ENCODE results near the gene FAM236A. TPM values are rescaled to one million over a fixed set of nuclear protein-coding genes. Genes with fewer than 3 reads are reported as not detected.
"Not testable (repeated sequence)": the region's sequence is repeated elsewhere in the genome, so short reads cannot be mapped to it uniquely, and the experiment has no call there.

FAM236A gene
- total and polyA plus RNA-seq, 3 experiments from 2014 or later: not detected

DNA sequence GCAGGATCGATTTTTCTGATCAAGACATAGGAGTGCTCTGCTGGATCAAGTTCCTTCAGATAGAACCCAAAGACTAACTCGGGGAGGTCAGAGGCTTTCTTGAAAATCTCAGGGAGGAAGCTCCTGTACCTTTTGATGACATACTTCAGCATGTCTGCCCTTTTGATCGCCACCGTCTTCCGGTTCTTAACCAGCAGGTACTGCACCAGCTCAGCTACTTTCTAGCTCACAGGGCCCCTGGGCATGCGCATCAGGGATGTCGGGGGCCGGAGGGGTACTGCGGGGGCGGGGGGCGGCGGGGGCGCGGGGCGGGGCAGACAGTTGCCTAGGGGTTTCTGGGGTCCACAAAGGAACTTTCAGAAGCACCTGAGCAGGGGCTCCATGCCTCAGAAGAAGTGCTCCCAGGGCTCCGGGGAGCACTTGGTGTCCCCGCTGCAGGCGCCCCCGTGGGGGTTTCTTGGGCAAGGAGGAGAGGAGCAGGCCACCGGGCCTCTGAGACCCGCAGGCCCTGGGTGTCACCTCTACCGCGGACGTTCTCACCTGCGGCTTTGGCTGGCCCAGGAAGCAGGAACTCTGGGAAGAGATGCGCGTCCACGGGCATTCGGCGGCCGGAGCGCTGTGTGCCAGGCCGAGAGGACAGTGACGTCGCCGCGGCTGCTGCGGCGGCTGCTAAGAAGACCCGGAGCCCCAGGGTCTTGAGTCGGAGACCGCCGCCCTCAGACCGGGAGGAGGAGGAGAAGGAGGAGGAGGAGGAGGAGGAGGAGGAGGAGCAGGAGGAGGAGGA lies 5.2 kb downstream of the FAM236A start:
- H3K36me3 ChIP-seq (ENCODE audit: insufficient read depth, low read length); H3K4me3 Mint-ChIP-seq; DNase-seq; H3K27me3 ChIP-seq (ENCODE audit: insufficient read depth, low read length, poor library complexity, severe bottlenecking); CTCF ChIA-PET; H3K27me3 Mint-ChIP-seq; POLR2A ChIA-PET; H3K4me1 Mint-ChIP-seq; H3K27ac ChIP-seq (ENCODE audit: low read depth, low read length); H3K36me3 Mint-ChIP-seq; H3K9me3 Mint-ChIP-seq; H3K27ac Mint-ChIP-seq; H3K4me1 ChIP-seq (ENCODE audit: insufficient read depth, low read length); H3K9me3 ChIP-seq (ENCODE audit: low read length); H3K4me3 ChIP-seq (ENCODE audit: low read length): not testable (repeated sequence)

DNA sequence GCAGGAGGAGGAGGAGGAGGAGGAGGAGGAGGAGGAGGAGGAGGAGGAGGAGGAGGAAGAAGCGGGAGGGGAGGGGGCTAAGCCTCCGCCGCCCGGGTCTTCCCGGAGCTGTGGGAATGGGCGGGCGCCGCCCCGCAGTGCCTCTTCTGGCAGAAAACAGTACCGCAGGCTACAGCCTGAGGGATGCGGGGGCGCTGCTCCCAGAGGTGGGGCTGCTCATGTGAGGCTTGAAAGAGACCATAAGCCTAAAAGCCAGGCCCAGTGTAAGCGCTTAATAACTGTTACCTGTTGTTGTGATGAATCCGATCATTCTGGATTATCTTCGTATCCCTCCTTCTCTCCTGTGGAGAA lies 5.8 kb downstream of the FAM236A start, which contains the start of gene DMRTC1:
Gene DMRTC1, minus strand, starts transcription at position 19 of the 351 bp plus-strand sequence. CDS start 68,143 bp downstream, outside the sequence.
- POLR2A ChIA-PET; H3K9me3 ChIP-seq (ENCODE audit: low read length); DNase-seq; H3K27me3 Mint-ChIP-seq; H3K9me3 Mint-ChIP-seq; H3K27ac Mint-ChIP-seq; H3K36me3 ChIP-seq (ENCODE audit: insufficient read depth, low read length); H3K27ac ChIP-seq (ENCODE audit: low read depth, low read length); H3K4me3 Mint-ChIP-seq; CTCF ChIA-PET; H3K36me3 Mint-ChIP-seq; H3K4me1 Mint-ChIP-seq; H3K4me1 ChIP-seq (ENCODE audit: insufficient read depth, low read length); H3K4me3 ChIP-seq (ENCODE audit: low read length); H3K27me3 ChIP-seq (ENCODE audit: insufficient read depth, low read length, poor library complexity, severe bottlenecking): not testable (repeated sequence)

DNA sequence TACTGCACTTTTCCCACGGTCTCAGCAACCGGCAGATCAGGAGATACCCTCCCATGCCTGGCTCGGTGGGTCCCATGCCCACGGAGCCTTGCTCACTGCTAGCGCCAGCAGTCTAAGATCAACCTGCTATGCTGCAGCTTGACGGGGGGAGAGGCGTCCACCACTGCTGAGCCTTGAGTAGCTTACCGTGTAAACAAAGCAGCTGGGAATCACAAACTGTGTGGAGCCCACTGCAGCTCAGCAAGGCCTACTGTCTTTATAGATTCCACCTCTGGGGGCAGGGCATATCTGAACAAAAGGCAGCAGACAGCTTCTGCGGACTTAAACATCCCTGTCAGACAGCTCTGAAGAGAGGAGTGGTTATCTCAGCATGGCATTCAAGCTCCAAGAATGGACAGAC lies 22.0 kb downstream of the FAM236A start:
- H3K9me3 ChIP-seq (ENCODE audit: low read length); H3K4me3 Mint-ChIP-seq; H3K27me3 ChIP-seq (ENCODE audit: insufficient read depth, low read length, poor library complexity, severe bottlenecking); H3K4me1 ChIP-seq (ENCODE audit: insufficient read depth, low read length); H3K27ac Mint-ChIP-seq; H3K27ac ChIP-seq (ENCODE audit: low read depth, low read length); H3K4me3 ChIP-seq (ENCODE audit: low read length); H3K27me3 Mint-ChIP-seq; CTCF ChIA-PET; DNase-seq; H3K9me3 Mint-ChIP-seq; POLR2A ChIA-PET; H3K36me3 ChIP-seq (ENCODE audit: insufficient read depth, low read length); H3K36me3 Mint-ChIP-seq; H3K4me1 Mint-ChIP-seq: not testable (repeated sequence)

DNA sequence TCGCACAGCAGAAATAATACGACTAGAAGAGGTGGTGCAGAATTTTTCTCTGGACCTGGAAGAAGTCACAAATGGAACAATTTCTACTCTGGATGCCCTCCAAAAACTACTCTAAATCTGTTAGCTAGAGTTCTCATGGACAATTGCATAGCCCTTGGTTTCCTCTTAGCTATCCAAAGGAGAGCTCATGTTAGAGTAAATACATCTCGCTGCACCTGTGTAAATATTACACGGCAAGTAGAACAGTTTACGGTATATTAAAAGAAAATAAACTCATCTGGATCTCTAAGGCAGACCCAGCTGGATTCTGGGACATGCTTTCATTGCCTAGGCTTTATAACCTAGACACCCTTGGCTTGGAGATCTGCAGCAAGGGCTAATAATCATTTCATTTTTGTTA lies 33.9 kb downstream of the FAM236A start:
- H3K4me1 Mint-ChIP-seq; H3K27ac ChIP-seq (ENCODE audit: low read depth, low read length); DNase-seq; H3K4me3 Mint-ChIP-seq; H3K9me3 Mint-ChIP-seq; H3K4me1 ChIP-seq (ENCODE audit: insufficient read depth, low read length); H3K27me3 ChIP-seq (ENCODE audit: insufficient read depth, low read length, poor library complexity, severe bottlenecking); H3K36me3 ChIP-seq (ENCODE audit: insufficient read depth, low read length); POLR2A ChIA-PET; H3K9me3 ChIP-seq (ENCODE audit: low read length); H3K27me3 Mint-ChIP-seq; H3K36me3 Mint-ChIP-seq; H3K27ac Mint-ChIP-seq; H3K4me3 ChIP-seq (ENCODE audit: low read length); CTCF ChIA-PET: not testable (repeated sequence)

DNA sequence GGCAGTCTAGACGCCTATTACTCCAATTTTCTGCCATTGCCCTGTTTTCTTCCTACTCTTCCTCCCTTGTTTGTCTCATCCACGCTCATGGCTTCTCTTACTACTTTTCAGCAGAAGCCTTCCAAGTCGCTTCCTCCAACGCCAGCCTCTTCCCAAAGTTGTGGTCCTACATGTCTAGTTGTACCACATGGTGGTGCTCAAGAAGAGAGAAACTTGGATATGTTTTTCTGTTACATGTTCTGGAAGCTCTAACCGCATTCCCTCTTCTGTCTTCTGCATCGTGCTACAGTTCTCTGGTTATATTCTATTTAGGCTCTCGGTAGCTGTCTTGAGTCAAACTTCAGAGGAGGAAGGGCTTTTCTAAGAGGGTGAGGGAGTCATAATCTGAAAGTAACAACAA lies 36.9 kb downstream of the FAM236A start:
- H3K27me3 Mint-ChIP-seq; H3K4me1 Mint-ChIP-seq; H3K36me3 Mint-ChIP-seq; H3K9me3 Mint-ChIP-seq; H3K27ac ChIP-seq (ENCODE audit: low read depth, low read length); H3K27ac Mint-ChIP-seq; H3K4me1 ChIP-seq (ENCODE audit: insufficient read depth, low read length); DNase-seq; H3K9me3 ChIP-seq (ENCODE audit: low read length); CTCF ChIA-PET; H3K36me3 ChIP-seq (ENCODE audit: insufficient read depth, low read length); H3K4me3 Mint-ChIP-seq; H3K4me3 ChIP-seq (ENCODE audit: low read length); H3K27me3 ChIP-seq (ENCODE audit: insufficient read depth, low read length, poor library complexity, severe bottlenecking); POLR2A ChIA-PET: not testable (repeated sequence)

DNA sequence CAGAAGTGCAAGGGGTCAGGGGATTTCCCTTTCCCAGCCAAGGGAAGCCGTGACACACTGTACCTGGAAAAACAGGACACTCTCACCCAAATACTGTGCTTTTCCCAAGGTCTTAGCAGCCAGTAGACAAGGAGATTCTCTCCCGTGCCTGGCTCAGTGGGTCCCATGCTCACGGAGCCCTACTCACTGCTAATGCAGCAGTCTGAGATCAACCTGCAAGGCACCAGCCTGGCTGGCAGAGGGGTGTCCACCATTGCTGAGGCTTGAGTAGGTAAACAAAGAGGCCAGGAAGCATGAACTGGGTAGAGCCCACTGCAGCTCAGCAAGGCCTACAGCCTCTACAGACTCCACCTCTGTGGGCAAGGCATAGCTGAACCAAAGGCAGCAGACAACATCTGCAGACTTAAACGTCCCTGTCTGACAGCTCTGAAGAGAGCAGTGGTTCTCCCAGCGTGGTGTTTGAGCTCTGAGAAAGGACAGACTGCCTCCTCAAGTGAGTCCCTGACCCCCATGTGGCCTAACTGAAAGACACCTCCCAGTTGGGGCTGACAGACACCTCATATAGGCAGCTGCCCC lies 43.0 kb downstream of the FAM236A start:
- H3K36me3 Mint-ChIP-seq; CTCF ChIA-PET; H3K36me3 ChIP-seq (ENCODE audit: insufficient read depth, low read length); H3K27ac ChIP-seq (ENCODE audit: low read depth, low read length); H3K9me3 ChIP-seq (ENCODE audit: low read length); H3K27me3 ChIP-seq (ENCODE audit: insufficient read depth, low read length, poor library complexity, severe bottlenecking); H3K4me3 ChIP-seq (ENCODE audit: low read length); DNase-seq; H3K4me1 Mint-ChIP-seq; POLR2A ChIA-PET; H3K4me1 ChIP-seq (ENCODE audit: insufficient read depth, low read length); H3K4me3 Mint-ChIP-seq; H3K27ac Mint-ChIP-seq: not testable (repeated sequence)
- H3K27me3 Mint-ChIP-seq: peaks cover 5 to 11% of the 10 kb centered on the region in 2 donors
- peaks cover 0 to 14% (median 7%) of the 10 kb centered on the region in 5 donors for H3K9me3 Mint-ChIP-seq

Other genes starting within 250 kb of the FAM236A start
- 1 to 10 TPM; 4.6 to 5.0 TPM for gene PHKA1, start 223.9 kb upstream of the FAM236A start, total RNA-seq
- gene PHKA1, start 223.9 kb upstream of the FAM236A start, polyA plus RNA-seq: not detected
- gene DMRTC1B, start 161.3 kb upstream of the FAM236A start, total RNA-seq: not detected
- 0.92 TPM for gene DMRTC1B, start 161.3 kb upstream of the FAM236A start, polyA plus RNA-seq
- gene FAM236B, start 155.5 kb upstream of the FAM236A start, total RNA-seq: not detected
- not detected for gene FAM236B, start 155.5 kb upstream of the FAM236A start, polyA plus RNA-seq
- not detected for gene FAM236D, start 130.0 kb upstream of the FAM236A start, total RNA-seq
- gene FAM236D, start 130.0 kb upstream of the FAM236A start, polyA plus RNA-seq: not detected
- gene FAM236C, start 25.6 kb upstream of the FAM236A start, total RNA-seq: not detected
- not detected for gene FAM236C, start 25.6 kb upstream of the FAM236A start, polyA plus RNA-seq
- not detected for gene DMRTC1, start 5.6 kb downstream of the FAM236A start, total RNA-seq
- gene DMRTC1, start 5.6 kb downstream of the FAM236A start, polyA plus RNA-seq: not detected
- not detected for gene PABPC1L2B, start 64.7 kb downstream of the FAM236A start, total RNA-seq
- gene PABPC1L2B, start 64.7 kb downstream of the FAM236A start, polyA plus RNA-seq: not detected
- not detected for gene PABPC1L2A, start 141.3 kb downstream of the FAM236A start, total RNA-seq
- not detected for gene PABPC1L2A, start 141.3 kb downstream of the FAM236A start, polyA plus RNA-seq